NOMO-1 treated with DMSO at 0.1 percent for 48 hours (cell line): ENCODE results near the gene ARHGAP35.
A peak's percentile ranks its signal among the peaks of the same experiment; 100 is the strongest.
"Not testable (repeated sequence)": the region's sequence is repeated elsewhere in the genome, so short reads cannot be mapped to it uniquely, and the experiment has no call there.

Source experiments
- DNase-seq: peaks from one replicate; lab custom pipeline; 2025; ENCODE audit not compliant: unreplicated experiment; lab: John Stamatoyannopoulos, UW

The ARHGAP35 gene

GRCh38 chr19:46868025-46868802, 7.4 kb downstream of the ARHGAP35 start:
- no peak for DNase-seq

DNA sequence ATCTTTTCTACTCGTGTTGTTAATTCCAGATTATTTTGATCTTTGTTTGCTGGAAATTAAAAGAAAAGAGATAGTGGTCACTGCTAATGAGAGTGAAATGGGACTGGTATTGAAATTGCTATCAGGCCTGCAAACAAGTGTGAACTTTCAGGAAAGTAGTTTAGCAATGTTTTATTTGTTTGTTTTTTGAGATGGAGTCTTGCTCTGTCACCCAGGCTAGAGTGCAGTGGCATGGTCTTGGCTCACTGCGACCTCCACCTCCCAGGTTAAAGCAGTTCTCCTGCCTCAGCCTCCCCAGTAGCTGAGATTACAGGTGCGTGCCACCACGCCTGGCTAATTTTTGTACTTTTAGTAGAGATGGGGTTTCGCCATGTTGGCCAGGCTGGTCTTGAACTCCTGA, 10.4 kb downstream of the ARHGAP35 start:
- DNase-seq: not testable (repeated sequence)

DNA sequence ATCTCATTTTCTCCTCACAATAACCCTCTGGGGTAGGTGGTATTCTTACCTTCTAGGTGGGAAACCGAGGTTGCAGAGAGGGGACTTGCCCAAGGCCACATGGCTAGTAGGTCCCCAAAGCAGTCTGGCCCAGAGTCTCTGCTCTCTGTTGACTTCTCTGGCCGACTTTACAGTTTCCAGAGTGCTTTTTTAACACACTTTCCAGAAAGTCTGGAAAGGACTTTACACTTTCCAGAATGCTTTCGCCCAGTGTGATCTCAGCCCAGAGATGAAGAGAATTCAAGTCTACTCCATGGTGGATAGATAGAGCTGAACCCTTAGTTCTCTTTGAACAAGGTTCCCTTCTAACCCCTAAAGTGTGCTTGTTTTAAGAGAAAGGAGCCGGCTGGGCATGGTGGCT, 12.2 kb downstream of the ARHGAP35 start:
- no peak for DNase-seq

- no peak for DNase-seq
Measured at GRCh38 chr19:46875234-46875633, 14.4 kb downstream of the ARHGAP35 start.

GRCh38 chr19:46875657-46876056, 14.9 kb downstream of the ARHGAP35 start:
- DNase-seq: no peak

DNA sequence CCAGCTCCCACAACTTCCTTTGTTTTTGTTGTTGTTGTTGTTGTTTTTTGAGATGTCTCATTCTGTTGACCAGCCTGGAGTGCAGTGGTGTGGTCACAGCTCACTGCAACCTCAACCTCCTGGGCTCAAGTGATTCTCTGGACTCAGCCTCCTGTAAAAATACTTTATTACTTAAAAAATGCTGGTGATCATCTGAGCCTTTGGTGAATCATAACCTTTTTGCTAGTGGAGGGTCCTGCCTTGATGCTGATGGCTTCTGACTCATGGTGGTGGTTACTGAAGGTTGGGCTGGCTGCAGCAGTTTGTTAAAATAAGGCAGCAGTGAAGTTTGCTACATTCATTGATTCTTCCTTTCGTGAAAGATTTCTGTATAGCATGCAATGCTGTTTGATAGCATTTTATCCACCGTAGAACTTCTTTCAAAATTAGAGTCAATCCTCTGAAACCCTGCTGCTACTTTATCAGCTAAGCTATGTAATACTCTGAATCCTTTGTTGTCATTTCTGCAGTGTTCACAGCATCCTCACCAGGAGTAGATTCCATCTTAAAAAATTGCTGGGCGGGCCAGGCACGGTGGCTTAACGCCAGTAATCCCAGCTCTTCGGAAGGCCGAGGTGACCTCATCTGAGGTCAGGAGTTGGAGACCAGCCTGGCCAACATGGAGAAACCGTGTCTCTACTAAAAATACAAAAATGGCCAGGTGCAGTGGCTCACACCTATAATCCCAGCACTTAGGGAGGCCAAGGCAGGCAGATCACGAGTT, 18.0 kb downstream of the ARHGAP35 start:
- DNase-seq: no peak

GRCh38 chr19:46880431-46880830, 19.6 kb downstream of the ARHGAP35 start:
- no peak for DNase-seq

- no peak for DNase-seq
Measured at GRCh38 chr19:46881092-46881491, 20.3 kb downstream of the ARHGAP35 start.

GRCh38 chr19:46882034-46882433, 21.2 kb downstream of the ARHGAP35 start:
- no peak for DNase-seq

- DNase-seq: not testable (repeated sequence)
Measured at GRCh38 chr19:46882751-46883150, 22.0 kb downstream of the ARHGAP35 start.

- no peak for DNase-seq
Measured at GRCh38 chr19:46885411-46885810, 24.6 kb downstream of the ARHGAP35 start.

DNA sequence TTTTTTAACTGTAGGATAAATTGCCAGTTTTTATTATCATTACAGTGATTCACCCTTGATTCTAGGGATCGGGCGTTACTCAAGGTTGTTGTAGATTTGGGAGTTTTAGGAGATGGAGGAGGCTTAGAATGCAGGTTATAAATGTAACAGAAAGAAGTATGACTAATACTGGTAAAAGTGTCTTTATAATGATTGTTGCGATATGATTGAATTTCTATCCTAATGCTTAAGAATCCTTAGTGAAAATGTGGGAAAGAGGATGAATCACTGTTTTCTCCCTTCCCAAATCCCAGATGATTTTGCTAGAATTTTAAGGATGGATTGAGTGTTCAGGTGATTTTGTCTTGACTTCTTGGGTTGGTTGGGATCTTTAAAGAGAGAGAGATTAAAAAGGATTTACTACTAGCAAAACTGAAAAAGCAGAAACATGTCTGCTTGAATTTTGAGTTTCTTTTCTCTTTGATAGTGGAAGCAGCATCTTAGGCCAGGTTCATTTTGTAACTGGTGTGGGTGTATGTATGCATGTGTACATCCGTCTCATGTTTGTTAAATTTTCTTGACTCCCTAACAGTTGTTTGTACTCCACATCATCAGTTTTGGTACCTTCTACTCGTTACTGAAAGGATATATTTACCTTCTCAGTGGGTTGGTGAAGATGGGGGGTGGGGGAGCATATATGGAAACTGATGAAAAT, 25.9 kb downstream of the ARHGAP35 start:
- DNase-seq: no peak

- DNase-seq: no peak
Measured at GRCh38 chr19:46887240-46887782, 26.5 kb downstream of the ARHGAP35 start.

DNA sequence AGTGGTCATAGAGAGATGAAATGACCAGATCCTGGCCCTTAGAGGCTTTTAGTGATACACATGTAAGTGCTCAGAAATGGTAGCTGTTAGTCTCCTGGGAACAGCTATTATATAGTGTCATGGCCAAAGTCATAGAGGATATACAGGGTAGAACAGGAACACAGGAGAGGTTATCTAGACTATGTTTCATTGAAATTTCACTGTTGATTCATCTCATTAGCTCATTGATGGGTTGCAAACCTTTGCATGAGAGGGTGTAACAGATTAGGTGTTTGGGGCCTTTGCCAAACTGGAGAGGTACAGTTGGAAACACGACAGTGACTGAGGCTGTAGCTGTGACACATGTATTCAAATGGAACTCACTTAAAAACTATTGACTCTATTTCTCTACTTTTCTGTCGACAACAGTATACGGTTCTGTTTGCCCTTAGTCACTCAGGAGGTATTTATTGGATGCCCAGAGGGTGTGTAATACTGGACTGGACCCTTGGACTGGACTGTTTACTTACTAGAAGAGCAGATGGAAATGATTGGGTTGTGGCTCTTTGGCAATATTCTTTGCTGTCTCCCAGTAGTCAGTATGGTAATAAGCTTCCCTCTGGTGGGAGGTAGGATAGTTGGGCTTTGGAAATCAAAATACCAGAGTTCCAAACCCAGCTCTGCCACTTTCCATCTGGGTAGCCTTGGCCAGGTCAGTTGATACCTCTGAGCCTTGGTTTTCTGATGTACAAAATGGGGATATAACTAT, 29.8 kb downstream of the ARHGAP35 start:
- no peak for DNase-seq

DNA sequence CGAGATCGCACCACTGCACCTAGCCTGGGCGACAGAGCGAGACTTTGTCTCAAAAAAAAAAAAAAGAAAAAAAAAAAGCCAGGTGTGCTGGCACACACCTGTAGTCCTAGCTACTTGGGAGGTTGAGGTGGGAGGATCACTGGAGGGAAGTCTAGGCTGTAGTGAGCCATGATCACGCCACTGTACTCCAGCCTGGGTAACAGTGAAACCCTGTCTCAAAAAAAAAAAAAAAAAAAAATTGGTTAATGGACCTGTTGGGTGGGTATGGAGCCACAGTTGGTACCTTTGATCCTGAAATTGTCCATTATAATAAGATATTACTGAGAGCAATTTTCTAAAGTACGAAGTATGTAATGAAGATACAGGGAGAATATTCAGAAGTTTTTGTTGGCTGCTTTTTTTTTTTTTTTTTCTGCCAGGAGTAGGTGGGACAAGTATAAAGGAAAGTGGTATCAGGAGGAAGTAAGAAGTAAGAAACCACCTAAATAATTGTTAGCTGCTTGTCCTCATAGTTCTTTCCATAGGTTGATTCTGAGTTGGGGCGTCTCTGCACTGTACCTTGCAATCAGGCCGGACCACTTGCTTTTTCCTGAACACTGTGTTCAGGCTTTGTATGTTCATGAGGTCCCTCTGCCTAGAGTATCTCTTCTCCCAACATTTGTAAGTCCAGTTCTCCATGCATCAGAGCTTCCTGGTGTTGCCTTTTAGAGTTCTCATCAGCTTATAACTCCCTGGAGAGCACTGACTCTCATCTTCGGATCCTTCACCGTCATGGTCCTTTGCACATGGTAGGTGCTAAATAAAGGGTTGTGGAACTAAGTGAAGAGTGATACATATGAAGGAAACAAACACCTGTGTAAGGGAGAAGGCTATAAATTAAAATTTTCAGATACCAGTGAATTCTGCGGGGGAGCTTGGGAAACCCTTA, 31.7 kb downstream of the ARHGAP35 start:
- peak; percentile 6 for DNase-seq

- DNase-seq: no peak
Measured at GRCh38 chr19:46896076-46896794, 35.4 kb downstream of the ARHGAP35 start.

DNA sequence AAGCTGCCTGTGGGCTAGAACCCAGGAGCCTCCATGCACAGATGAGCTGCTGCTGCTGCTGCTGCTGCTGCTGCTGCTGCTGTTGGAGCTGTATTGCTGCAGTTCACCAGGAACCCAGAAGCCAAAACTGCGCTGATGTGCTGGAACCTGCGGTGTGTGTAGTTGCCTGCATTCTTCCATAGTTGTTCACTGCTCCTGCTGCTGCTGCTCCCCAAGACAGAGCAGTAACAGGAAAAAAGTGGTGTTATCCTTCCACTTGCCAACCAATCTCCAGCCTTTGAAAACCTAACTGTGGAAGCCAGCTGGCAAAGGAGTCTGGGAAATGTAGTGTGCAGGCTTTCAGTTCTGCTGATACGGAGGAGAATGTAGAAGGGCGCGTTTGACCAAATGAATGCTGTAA, 37.9 kb downstream of the ARHGAP35 start:
- no peak for DNase-seq

GRCh38 chr19:46900341-46900740, 39.5 kb downstream of the ARHGAP35 start:
- no peak for DNase-seq
